GM21717 (cell line): ENCODE data around the gene SLITRK2.

ENCODE experiments used
- ATAC-seq: cut with Tn5 transposase; IDR thresholded peaks from one replicate; pipeline ENCODE4 v1.9.1; 2021; ENCODE audit warnings: mild to moderate bottlenecking, moderate library complexity; ENCODE audit not compliant: unreplicated experiment

The SLITRK2 gene

GRCh38 chrX:145848857-145849256 is 31.2 kb downstream of the SLITRK2 start:
- ATAC-seq, result no peak

GRCh38 chrX:145853181-145853580 is 35.6 kb downstream of the SLITRK2 start:
- ATAC-seq, result no peak

GRCh38 chrX:145856181-145856580 is 38.6 kb downstream of the SLITRK2 start:
- ATAC-seq, result no peak

- ATAC-seq, result no peak
Measured at GRCh38 chrX:145861818-145862217, 44.2 kb downstream of the SLITRK2 start.

GRCh38 chrX:145865082-145865481 is 47.5 kb downstream of the SLITRK2 start:
- ATAC-seq, result no peak
